ENCODE results near the gene GAREM2.

The GAREM2 gene

GRCh38 chr2:26139269-26140183 lies 33.4 kb upstream of the GAREM2 start:
- peak in 1 of 2 donors; percentile 10 for DNase-seq (ENCODE audit: low read depth in 2 of 2)
- H3K4me3 ChIP-seq (replicated peaks in 1 of 2; ENCODE audit: low read depth in 2 of 2, low read length in 2 of 2), result no peak overlapping the region
- TF ChIP-seq CTCF (IDR thresholded peaks at IDR 0.05; ENCODE audit: low read depth, low read length), result no peak

- no peak for DNase-seq (ENCODE audit: low read depth in 2 of 2)
- TF ChIP-seq CTCF (IDR thresholded peaks at IDR 0.05; ENCODE audit: low read depth, low read length), result no peak
- H3K4me3 ChIP-seq (replicated peaks in 1 of 2; ENCODE audit: low read depth in 2 of 2, low read length in 2 of 2), result no peak overlapping the region
These were observed 31.6 kb upstream of the GAREM2 start for GRCh38 chr2:26141145-26141769.

GRCh38 chr2:26144031-26144430 lies 28.9 kb upstream of the GAREM2 start:
- no peak for TF ChIP-seq CTCF (IDR thresholded peaks at IDR 0.05; ENCODE audit: low read depth, low read length)
- DNase-seq (ENCODE audit: low read depth in 2 of 2), result no peak

GRCh38 chr2:26144953-26145680 lies 27.8 kb upstream of the GAREM2 start:
- peak; percentile 62 to 74 for DNase-seq (ENCODE audit: low read depth in 2 of 2)
- H3K4me3 ChIP-seq (replicated peaks in 1 of 2; ENCODE audit: low read depth in 2 of 2, low read length in 2 of 2), result no peak overlapping the region
- peak; percentile 65 for TF ChIP-seq CTCF (IDR thresholded peaks at IDR 0.05; ENCODE audit: low read depth, low read length)

More at GRCh38 chr2:26144031-26144430, 28.9 kb upstream of the GAREM2 start:
- no peak overlapping the region for H3K4me3 ChIP-seq (replicated peaks in 1 of 2; ENCODE audit: low read depth in 2 of 2, low read length in 2 of 2)

- peak; percentile 23 to 34 for DNase-seq (ENCODE audit: low read depth in 2 of 2)
- no peak for TF ChIP-seq CTCF (IDR thresholded peaks at IDR 0.05; ENCODE audit: low read depth, low read length)
- no peak overlapping the region for H3K4me3 ChIP-seq (replicated peaks in 1 of 2; ENCODE audit: low read depth in 2 of 2, low read length in 2 of 2)
These were observed 24.4 kb upstream of the GAREM2 start for GRCh38 chr2:26148501-26148900.

- no peak overlapping the region for H3K4me3 ChIP-seq (replicated peaks in 1 of 2; ENCODE audit: low read depth in 2 of 2, low read length in 2 of 2)
- no peak for DNase-seq (ENCODE audit: low read depth in 2 of 2)
- TF ChIP-seq CTCF (IDR thresholded peaks at IDR 0.05; ENCODE audit: low read depth, low read length), result no peak
These were observed 22.6 kb upstream of the GAREM2 start for GRCh38 chr2:26150243-26150642.

Data from cardiac fibroblast (primary cell).